H1 (cell line): Measurements from ENCODE around the gene COL8A2. TPM values are rescaled to one million over a fixed set of nuclear protein-coding genes. Genes with fewer than 3 reads are reported as not detected.
A peak's percentile ranks its signal among the peaks of the same experiment; 100 is the strongest.

Experiments
- ASH2L ChIP-seq: fragments of 200-600, 300-600 bp; sonication (generic); IDR thresholded peaks from one replicate; pipeline ENCODE4 v1.7.1; 2017; ENCODE audit warnings: low read length
- CHD2 ChIP-seq: IDR thresholded peaks from 2 replicates; pipeline ENCODE4 v1.6.1; 2012; ENCODE audit warnings: low read length, improper control_type of control experiment
- EGR1 ChIP-seq: IDR thresholded peaks from 2 replicates; pipeline ENCODE4 v1.6.1; 2011; ENCODE audit warnings: low read depth, low read length, borderline replicate concordance
- EZH2 ChIP-seq: fragments of 200-600 bp; sonication (generic); IDR thresholded peaks from 2 replicates; pipeline ENCODE4 v1.7.1; 2012; ENCODE audit warnings: low read depth, mild to moderate bottlenecking, moderate library complexity, low read length, inconsistent platforms; ENCODE audit not compliant: severe bottlenecking
- FOSL1 ChIP-seq: IDR thresholded peaks from 2 replicates; pipeline ENCODE4 v1.6.1; 2011; ENCODE audit warnings: mild to moderate bottlenecking, low read depth, low read length, moderate library complexity; ENCODE audit not compliant: insufficient read depth
- HDAC2 ChIP-seq, 2 experiments: fragments of 300-600 bp in 1 of 2; sonication (generic) in 1 of 2; IDR thresholded peaks; 2 replicates each; pipeline ENCODE4 v1.6.1; 2011 to 2012; ENCODE audit warnings: low read depth in 2 of 2, low read length in 2 of 2, mild to moderate bottlenecking in 2 of 2, moderate library complexity in 2 of 2, borderline replicate concordance in 1 of 2, inconsistent platforms in 1 of 2
- JUND ChIP-seq: IDR thresholded peaks from 2 replicates; pipeline ENCODE4 v1.6.1; 2011; ENCODE audit warnings: mild to moderate bottlenecking, improper control_type of control experiment, low read length
- KDM1A ChIP-seq: fragments of 200-600, 300-600 bp; sonication (generic); IDR thresholded peaks from 2 replicates; pipeline ENCODE4 v1.7.1; 2016; ENCODE audit warnings: mild to moderate bottlenecking, low read length, borderline replicate concordance
- KDM5A ChIP-seq: fragments of 200-600 bp; IDR thresholded peaks from 2 replicates; pipeline ENCODE4 v1.7.1; 2012; ENCODE audit warnings: mild to moderate bottlenecking, low read length, inconsistent platforms, mixed read lengths
- NANOG ChIP-seq: IDR thresholded peaks from 2 replicates; pipeline ENCODE4 v1.6.1; 2011; ENCODE audit warnings: low read length, low read depth, mild to moderate bottlenecking, inconsistent platforms; ENCODE audit not compliant: insufficient read depth, poor library complexity, severe bottlenecking
- NRF1 ChIP-seq: IDR thresholded peaks from 2 replicates; pipeline ENCODE4 v1.6.1; 2011; ENCODE audit warnings: mild to moderate bottlenecking, low read depth, low read length, improper control_type of control experiment
- POLR2A ChIP-seq, 2 experiments: IDR thresholded peaks; 1 replicate in 1 of 2; 2 replicates in 1 of 2; pipeline ENCODE4 v1.6.1; 2011; ENCODE audit warnings: low read depth in 2 of 2, low read length in 2 of 2, mild to moderate bottlenecking in 2 of 2; ENCODE audit errors: control extremely low read depth in 1 of 2
- SAP30 ChIP-seq: fragments of 300-600 bp; sonication (generic); IDR thresholded peaks from 2 replicates; pipeline ENCODE4 v1.7.1; 2012; ENCODE audit warnings: low read length, moderate library complexity, mild to moderate bottlenecking, inconsistent platforms; ENCODE audit not compliant: insufficient read depth, insufficient replicate concordance
- SIN3A ChIP-seq, 2 experiments: IDR thresholded peaks in 1 of 2; conservative IDR thresholded peaks in 1 of 2; 2 replicates each; pipeline ENCODE4 v1.6.1; 2011 to 2012; ENCODE audit warnings: low read length in 2 of 2, improper control_type of control experiment in 1 of 2, low read depth in 1 of 2, mild to moderate bottlenecking in 1 of 2
- SP4 ChIP-seq: IDR thresholded peaks from 2 replicates; pipeline ENCODE4 v1.6.1; 2012; ENCODE audit warnings: low read length, inconsistent platforms
- TAF1 ChIP-seq: IDR thresholded peaks from 2 replicates; pipeline ENCODE4 v1.6.1; 2011; ENCODE audit warnings: mild to moderate bottlenecking, low read depth, low read length
- ZNF274 ChIP-seq: IDR thresholded peaks from 2 replicates; pipeline ENCODE4 v1.7.0; 2012; ENCODE audit warnings: low read length, borderline replicate concordance; ENCODE audit errors: extremely low read depth
- polyA plus RNA-seq, 7 experiments: library from polyadenylated mRNA; depleted of rRNA in 3 of 7; stranded (reverse) in 5 of 7; unstranded in 2 of 7; fragments of >200 nt in 5 of 7; fragments of 200-250 nt in 2 of 7; gene quantifications; 1 replicate in 5 of 7; 2 replicates in 1 of 7; 4 replicates in 1 of 7; pipeline versions ENCODE4 v1.2.1 to v1.2.3, GENCODE V29; 2011 to 2013; ENCODE audit warnings: missing spikeins in 2 of 7, mixed read lengths in 2 of 7
- total RNA-seq: library from RNA; stranded (reverse); fragmentation: NEBNext Ultra II Directional; extraction: Animal tissue kit (Norgen Biotek cat#: 25700); gene quantifications from 2 replicates; pipeline ENCODE4 v1.2.1, GENCODE V29; 2021
- TF ChIP-seq, protein P1 (sequence below): IDR thresholded peaks from 2 replicates; pipeline ENCODE4 v1.6.1; 2012; ENCODE audit warnings: inconsistent platforms
- TF ChIP-seq, protein P2 (sequence below): IDR thresholded peaks from 2 replicates; pipeline ENCODE4 v1.6.1; 2011; ENCODE audit warnings: low read length, improper control_type of control experiment
- TF ChIP-seq, protein P3 (sequence below): IDR thresholded peaks from 2 replicates; pipeline ENCODE4 v1.6.1; 2012; ENCODE audit warnings: low read length, inconsistent platforms

COL8A2 gene
- total and polyA plus RNA-seq, 2 of the 8 experiments (the other 6 are each of a cell fraction or from before 2014, with no cell fraction given): 2.1 to 2.8 TPM

DNA sequence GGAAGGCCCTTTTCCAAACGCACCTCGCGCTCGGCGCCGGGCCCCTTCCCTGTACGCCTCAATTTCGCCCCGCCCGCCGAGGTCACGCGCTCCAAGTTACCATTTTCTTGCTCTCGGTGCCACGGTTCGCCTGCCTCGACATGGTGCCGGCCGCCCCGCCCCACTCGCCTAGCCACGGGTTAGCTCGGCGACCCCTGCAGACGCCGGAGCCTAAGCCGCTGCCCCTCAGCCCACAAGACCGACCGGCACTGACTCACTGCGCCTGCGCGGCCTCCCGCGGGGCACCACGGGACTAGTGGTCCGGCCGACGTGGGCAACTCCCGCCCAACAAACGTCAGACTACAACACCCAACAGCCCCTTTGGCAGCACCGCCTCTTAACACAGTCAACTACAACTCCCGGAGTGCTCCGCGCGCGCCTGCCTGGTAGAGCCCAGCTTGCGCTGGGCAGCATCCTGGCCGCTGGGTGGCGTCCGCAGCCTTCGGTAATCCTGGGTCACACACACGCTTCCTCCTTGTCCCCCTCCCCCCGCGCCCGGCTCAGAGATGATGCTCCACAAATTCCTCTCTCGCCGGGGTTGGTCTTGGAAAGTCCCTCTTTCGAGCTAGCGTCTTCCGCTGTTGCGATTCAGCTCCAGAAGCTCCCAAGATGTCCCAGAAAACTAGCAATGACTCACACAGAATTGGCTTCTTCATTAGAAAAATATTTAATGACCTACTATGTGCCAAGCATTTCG, 24.4 kb upstream of the COL8A2 start, which contains the start of gene TRAPPC3 (continued):
- TF ChIP-seq, protein P1, sequence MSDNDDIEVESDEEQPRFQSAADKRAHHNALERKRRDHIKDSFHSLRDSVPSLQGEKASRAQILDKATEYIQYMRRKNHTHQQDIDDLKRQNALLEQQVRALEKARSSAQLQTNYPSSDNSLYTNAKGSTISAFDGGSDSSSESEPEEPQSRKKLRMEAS: peak; percentile 62
- peak; percentile 91 for TF ChIP-seq NRF1
- peak; percentile 84 for TF ChIP-seq SP4
- TF ChIP-seq NANOG: peak; percentile 26
- no peak for TF ChIP-seq FOSL1
- TF ChIP-seq, protein P2, sequence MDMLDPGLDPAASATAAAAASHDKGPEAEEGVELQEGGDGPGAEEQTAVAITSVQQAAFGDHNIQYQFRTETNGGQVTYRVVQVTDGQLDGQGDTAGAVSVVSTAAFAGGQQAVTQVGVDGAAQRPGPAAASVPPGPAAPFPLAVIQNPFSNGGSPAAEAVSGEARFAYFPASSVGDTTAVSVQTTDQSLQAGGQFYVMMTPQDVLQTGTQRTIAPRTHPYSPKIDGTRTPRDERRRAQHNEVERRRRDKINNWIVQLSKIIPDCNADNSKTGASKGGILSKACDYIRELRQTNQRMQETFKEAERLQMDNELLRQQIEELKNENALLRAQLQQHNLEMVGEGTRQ: peak; percentile 29; the same call in 1 of the 2 replicates
- 0 out of 2 replicates have a peak, but pooled peaks have one; percentile 3 for TF ChIP-seq KDM5A
- TF ChIP-seq, protein P3, sequence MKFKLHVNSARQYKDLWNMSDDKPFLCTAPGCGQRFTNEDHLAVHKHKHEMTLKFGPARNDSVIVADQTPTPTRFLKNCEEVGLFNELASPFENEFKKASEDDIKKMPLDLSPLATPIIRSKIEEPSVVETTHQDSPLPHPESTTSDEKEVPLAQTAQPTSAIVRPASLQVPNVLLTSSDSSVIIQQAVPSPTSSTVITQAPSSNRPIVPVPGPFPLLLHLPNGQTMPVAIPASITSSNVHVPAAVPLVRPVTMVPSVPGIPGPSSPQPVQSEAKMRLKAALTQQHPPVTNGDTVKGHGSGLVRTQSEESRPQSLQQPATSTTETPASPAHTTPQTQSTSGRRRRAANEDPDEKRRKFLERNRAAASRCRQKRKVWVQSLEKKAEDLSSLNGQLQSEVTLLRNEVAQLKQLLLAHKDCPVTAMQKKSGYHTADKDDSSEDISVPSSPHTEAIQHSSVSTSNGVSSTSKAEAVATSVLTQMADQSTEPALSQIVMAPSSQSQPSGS: peak; percentile 32; the same call in 1 of the 2 replicates
- no peak for TF ChIP-seq SAP30
- TF ChIP-seq EGR1: 0 out of 2 replicates have a peak, but pooled peaks have one; percentile 15
- TF ChIP-seq EZH2: no peak
- peak; percentile 75 for TF ChIP-seq JUND
- peak; percentile 87 for TF ChIP-seq ASH2L
- peak in 1 of 2 experiments; percentile 73; a peak in 2 of 3 replicates for TF ChIP-seq POLR2A (IDR thresholded peaks at IDR 0.05; ENCODE audit: control extremely low read depth in 1 of 2, low read depth in 2 of 2, low read length in 2 of 2)
- peak; percentile 72; the same call in 1 of the 2 replicates for TF ChIP-seq KDM1A
- TF ChIP-seq ZNF274: no peak
- TF ChIP-seq TAF1: 0 out of 2 replicates have a peak, but pooled peaks have one; percentile 33
- TF ChIP-seq CHD2: peak; percentile 63
- 0 out of 4 replicates have a peak, but pooled peaks of 1 of the 2 experiments have one; percentile 14 for TF ChIP-seq HDAC2 (IDR thresholded peaks at IDR 0.05; ENCODE audit: borderline replicate concordance in 1 of 2, low read depth in 2 of 2, low read length in 2 of 2)
- peak in 1 of 2 experiments; percentile 89; a peak in 2 of 4 replicates for TF ChIP-seq SIN3A (conservative IDR thresholded peaks at IDR 0.05 in 1 of 2, IDR thresholded peaks at IDR 0.05 in 1 of 2; ENCODE audit: low read depth in 1 of 2, low read length in 2 of 2)
